Prostate gland (tissue), 2 donors: ENCODE data around the gene INPP4B. TPM values are rescaled to one million over a fixed set of nuclear protein-coding genes. Genes with fewer than 3 reads are reported as not detected.
A peak's percentile ranks its signal among the peaks of the same experiment; 100 is the strongest.

Experiments
- DNase-seq: peaks from one replicate; pipeline ENCODE4 v3.0.0-alpha.2; 2019; ENCODE audit warnings: low spot score
- H3K27ac ChIP-seq, 2 donors: fragments of 200-600 bp; sonication (generic); 2 replicates each; pipeline ENCODE4 v1.5.1; 2017 to 2019
- H3K27me3 ChIP-seq: fragments of 200-600 bp; sonication (generic); replicated peaks from 2 replicates; pipeline ENCODE4 v1.5.1; 2019; ENCODE audit not compliant: insufficient read depth
- H3K36me3 ChIP-seq, 2 donors: fragments of 200-600 bp; sonication (generic); 1 replicate in 1 of 2; 2 replicates in 1 of 2; pipeline versions ENCODE4 v1.5.1 to v1.8.1; 2017 to 2019
- H3K4me1 ChIP-seq: fragments of 200-600 bp; sonication (generic); replicated peaks from 2 replicates; pipeline ENCODE4 v1.5.1; 2019
- H3K4me3 ChIP-seq, 2 donors: fragments of 200-600 bp; sonication (generic); 2 replicates each; pipeline ENCODE4 v1.5.1; 2017 to 2019
- H3K9me3 ChIP-seq: fragments of 200-600 bp; sonication (generic); 2 replicates; pipeline ENCODE4 v1.5.1; 2017
- POLR2A ChIP-seq: fragments of 450-650 bp; IDR thresholded peaks from one replicate; pipeline ENCODE4 v1.6.1; 2016; ENCODE audit warnings: antibody characterized with exemption, mild to moderate bottlenecking
- POLR2AphosphoS5 ChIP-seq: sonication (generic); formaldehyde crosslinking; IDR thresholded peaks from one replicate; pipeline ENCODE4 v1.6.1; 2017; ENCODE audit warnings: antibody characterized with exemption
- WGBS: methylation state at CpG from one replicate; pipeline ENCODE4 v1.1.5; 2018; 5-methylcytosine and 5-hydroxymethylcytosine counted together
- intact Hi-C: fragments of 100-400 bp; cut with DNase I; formaldehyde crosslinking; loops from one replicate; pipeline ENCODE4 v1.14.2; 2022
- total RNA-seq, 2 donors: library from RNA; depleted of rRNA; stranded (reverse); fragments of >200 nt; gene quantifications; one replicate each; pipeline ENCODE4 v1.1.0, GENCODE V29; 2016
- TF ChIP-seq, protein P1 (sequence below), 4 experiments: fragments of 200-600 bp in 2 of 4; fragments of 450-650 bp in 2 of 4; sonication (generic) in 2 of 4; IDR thresholded peaks; 1 replicate in 3 of 4; 2 replicates in 1 of 4; pipeline ENCODE4 v1.5.1; 2016 to 2019; ENCODE audit warnings: antibody characterized with exemption in 4 of 4, mild to moderate bottlenecking in 2 of 4, moderate library complexity in 2 of 4

The INPP4B gene
- total RNA-seq, 2 donors from 2014 or later = 22.3 to 49.7 TPM

DNA sequence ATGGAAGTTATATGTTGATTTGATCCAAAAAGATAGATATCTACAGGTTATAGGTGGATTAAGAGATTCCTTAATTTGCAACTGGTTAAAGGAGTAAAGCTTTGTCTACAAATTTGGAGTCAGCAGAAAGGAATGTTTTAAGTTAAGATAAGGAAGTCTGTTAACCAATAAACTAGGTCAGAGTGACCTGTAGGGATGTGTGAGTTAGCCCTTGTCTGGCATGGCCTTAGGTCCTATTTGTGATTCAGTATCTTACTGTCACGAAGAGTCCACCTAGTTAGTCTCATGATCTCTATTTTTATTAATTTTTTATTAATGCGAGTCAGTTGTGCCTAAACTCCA is 230.8 kb downstream of the INPP4B start:
- TF ChIP-seq POLR2A (no peak), POLR2AphosphoS5 (no peak)
- TF ChIP-seq, protein P1, sequence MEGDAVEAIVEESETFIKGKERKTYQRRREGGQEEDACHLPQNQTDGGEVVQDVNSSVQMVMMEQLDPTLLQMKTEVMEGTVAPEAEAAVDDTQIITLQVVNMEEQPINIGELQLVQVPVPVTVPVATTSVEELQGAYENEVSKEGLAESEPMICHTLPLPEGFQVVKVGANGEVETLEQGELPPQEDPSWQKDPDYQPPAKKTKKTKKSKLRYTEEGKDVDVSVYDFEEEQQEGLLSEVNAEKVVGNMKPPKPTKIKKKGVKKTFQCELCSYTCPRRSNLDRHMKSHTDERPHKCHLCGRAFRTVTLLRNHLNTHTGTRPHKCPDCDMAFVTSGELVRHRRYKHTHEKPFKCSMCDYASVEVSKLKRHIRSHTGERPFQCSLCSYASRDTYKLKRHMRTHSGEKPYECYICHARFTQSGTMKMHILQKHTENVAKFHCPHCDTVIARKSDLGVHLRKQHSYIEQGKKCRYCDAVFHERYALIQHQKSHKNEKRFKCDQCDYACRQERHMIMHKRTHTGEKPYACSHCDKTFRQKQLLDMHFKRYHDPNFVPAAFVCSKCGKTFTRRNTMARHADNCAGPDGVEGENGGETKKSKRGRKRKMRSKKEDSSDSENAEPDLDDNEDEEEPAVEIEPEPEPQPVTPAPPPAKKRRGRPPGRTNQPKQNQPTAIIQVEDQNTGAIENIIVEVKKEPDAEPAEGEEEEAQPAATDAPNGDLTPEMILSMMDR (IDR thresholded peaks at IDR 0.05) = no peak
- WGBS = 79% methylated on average over 2 of the region's 2 CpGs

DNA sequence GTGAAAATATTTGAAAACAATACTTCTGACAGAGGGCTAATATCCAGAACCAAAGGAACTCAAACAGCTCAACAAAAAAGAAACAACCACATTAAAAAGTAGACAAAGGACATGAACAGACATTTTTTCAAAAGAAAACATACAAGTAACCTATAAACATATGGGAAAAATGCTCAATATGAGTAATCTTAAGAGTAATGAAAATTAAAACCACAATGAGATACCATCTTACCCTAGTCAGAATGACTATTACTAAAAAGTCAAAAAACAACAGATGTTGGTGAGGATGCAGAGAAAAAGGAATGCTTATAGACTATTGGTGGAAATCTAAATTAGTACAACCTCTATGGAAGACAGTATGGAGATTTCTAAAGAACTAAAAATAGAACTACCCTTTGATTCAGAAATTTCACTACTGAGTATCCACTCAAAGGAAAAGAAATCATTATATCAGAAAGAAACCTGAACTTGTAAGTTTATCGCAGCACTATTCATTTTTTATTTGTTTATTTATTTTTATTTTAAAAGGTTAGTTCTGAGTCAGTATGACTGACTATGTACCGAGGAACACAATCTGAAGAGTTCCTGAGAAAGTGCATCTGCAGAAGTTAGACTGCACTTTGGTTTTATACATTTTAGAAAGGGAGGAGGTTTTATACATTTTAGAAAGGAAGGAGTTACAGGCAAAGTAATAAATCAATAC is 231.3 kb downstream of the INPP4B start:
- Histone ChIP-seq H3K36me3 (no peaks in the 10 kb centered on the region), H3K9me3 (no peaks in the 10 kb centered on the region), H3K4me3 (no peak overlapping the region), H3K27me3 (no peaks in the 10 kb centered on the region), H3K27ac (no peak overlapping the region), H3K4me1 (no peaks in the 10 kb centered on the region)
- 83% methylated on average over 2 of the region's 2 CpGs for WGBS
- TF ChIP-seq, protein P1 (IDR thresholded peaks at IDR 0.05) = no peak
- TF ChIP-seq POLR2AphosphoS5 = no peak
- TF ChIP-seq POLR2A = no peak
- DNase-seq = no peak
- intact Hi-C loops = no loop called here

More for the DNA sequence above, 230.8 kb downstream of the INPP4B start:
- Histone ChIP-seq H3K9me3 (no peaks in the 10 kb centered on the region), H3K27me3 (no peaks in the 10 kb centered on the region), H3K27ac (no peak overlapping the region), H3K4me3 (no peak overlapping the region), H3K4me1 (no peaks in the 10 kb centered on the region), H3K36me3 (no peaks in the 10 kb centered on the region)
- intact Hi-C loops = no loop called here
- no peak for DNase-seq

DNA sequence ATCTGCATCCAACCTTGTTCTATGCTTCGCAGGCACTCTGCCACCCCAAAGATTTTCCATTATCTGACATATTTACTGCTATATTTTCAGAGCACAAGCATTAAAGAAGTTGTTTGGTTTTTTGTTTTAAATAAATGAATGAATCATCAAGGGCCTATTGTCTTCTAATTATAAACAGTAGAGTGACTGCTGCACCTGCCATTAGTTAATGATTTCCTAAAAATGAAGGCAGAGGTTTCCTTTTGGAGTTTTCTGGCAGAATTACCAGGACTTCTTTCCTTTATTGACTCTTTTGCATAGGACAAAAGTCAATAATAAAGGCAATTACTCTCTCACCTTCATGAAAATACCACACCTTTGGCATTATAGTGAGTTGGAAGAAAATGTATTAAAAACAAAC is 238.1 kb downstream of the INPP4B start:
- no peaks in the 10 kb centered on the region for H3K9me3 ChIP-seq
- H3K27ac ChIP-seq = no peak overlapping the region
- no peaks in the 10 kb centered on the region for H3K36me3 ChIP-seq
- intact Hi-C loops = no loop called here
- TF ChIP-seq POLR2A (no peak), POLR2AphosphoS5 (no peak)
- TF ChIP-seq, protein P1 (IDR thresholded peaks at IDR 0.05) = no peak
- no peak overlapping the region for H3K4me3 ChIP-seq
- H3K27me3 ChIP-seq = no peaks in the 10 kb centered on the region
- 88% methylated on average over 1 of the region's 1 CpG for WGBS
- H3K4me1 ChIP-seq = no peaks in the 10 kb centered on the region
- no peak for DNase-seq

- Histone ChIP-seq H3K27me3 (no peaks in the 10 kb centered on the region), H3K36me3 (no peaks in the 10 kb centered on the region), H3K4me3 (peak overlapping the region; percentile 15 to 24), H3K27ac (peak overlapping the region; percentile 76 to 87), H3K9me3 (no peaks in the 10 kb centered on the region), H3K4me1 (peaks cover 2% of the 10 kb centered on the region)
- WGBS = 44% methylated on average over 1 of the region's 1 CpG
- peak; percentile 38 for TF ChIP-seq POLR2AphosphoS5
- TF ChIP-seq, protein P1 (IDR thresholded peaks at IDR 0.05) = no peak
- DNase-seq = no peak
- intact Hi-C loops = no loop called here
Observed at GRCh38 chr4:142600952-142601351, 245.1 kb downstream of the INPP4B start.

- H3K4me3 ChIP-seq = no peak overlapping the region
- peak overlapping the region; percentile 24 to 87 for H3K27ac ChIP-seq
- no peaks in the 10 kb centered on the region for H3K36me3 ChIP-seq
- TF ChIP-seq, protein P1 (IDR thresholded peaks at IDR 0.05) = no peak
- TF ChIP-seq POLR2A = no peak
- no peak for TF ChIP-seq POLR2AphosphoS5
- H3K9me3 ChIP-seq = no peaks in the 10 kb centered on the region
- H3K27me3 ChIP-seq = no peaks in the 10 kb centered on the region
- H3K4me1 ChIP-seq = peaks cover 8% of the 10 kb centered on the region
- intact Hi-C loops = no loop called here
- no peak for DNase-seq
Observed at GRCh38 chr4:142598132-142598531, 248.0 kb downstream of the INPP4B start.
